ENCODE measurements around the gene GSDMA. TPM values are rescaled to one million over a fixed set of nuclear protein-coding genes. Genes with fewer than 3 reads are reported as not detected.
A peak's percentile ranks its signal among the peaks of the same experiment; 100 is the strongest.

GSDMA gene
- polyA plus RNA-seq, 3 donors = not detected

DNA sequence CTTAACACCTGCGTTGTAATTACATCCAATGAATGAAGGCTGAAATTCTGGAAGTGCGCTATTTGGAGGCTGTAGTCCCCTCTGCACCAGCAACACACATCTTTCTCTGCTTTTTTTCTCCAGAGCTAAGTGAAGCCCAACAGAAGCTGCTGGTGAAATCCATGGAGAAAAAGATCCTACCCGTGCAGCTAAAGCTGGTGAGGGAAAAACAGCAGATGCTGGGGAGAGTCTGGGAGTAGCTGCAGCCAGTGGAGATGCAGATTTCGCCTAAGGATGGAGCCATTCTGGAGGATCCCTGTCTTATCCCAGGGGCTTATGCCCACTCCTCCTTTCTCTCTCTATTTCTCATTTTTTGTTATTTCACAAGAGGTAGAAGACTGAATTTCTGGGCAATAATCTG lies 13.0 kb downstream of the GSDMA start:
- intact Hi-C loops (cut with micrococcal nuclease) = no loop called here
- peaks cover 2 to 13% (median 6%) of the 10 kb centered on the region in 3 donors for H3K27me3 Mint-ChIP-seq (ENCODE audit: low read depth in 3 of 3)
- H3K4me3 ChIP-seq (replicated peaks in 1 of 3; ENCODE audit: low read depth in 2 of 3, low read length in 3 of 3) = no peak overlapping the region
- peaks cover 44% of the 10 kb centered on the region for H3K4me1 Mint-ChIP-seq
- H3K9me3 Mint-ChIP-seq = no peaks in the 10 kb centered on the region
- no peaks in the 10 kb centered on the region for H3K27me3 ChIP-seq (ENCODE audit: control insufficient read depth in 2 of 2, insufficient read depth in 2 of 2, low read length in 2 of 2)
- H3K36me3 Mint-ChIP-seq = no peaks in the 10 kb centered on the region
- H3K79me2 ChIP-seq (ENCODE audit: insufficient read depth, low read length) = peaks cover 2% of the 10 kb centered on the region
- H2AFZ ChIP-seq (ENCODE audit: insufficient read depth, low read depth, low read length, poor library complexity, severe bottlenecking) = no peak overlapping the region
- H4K20me1 ChIP-seq (ENCODE audit: insufficient read depth, low read length) = no peaks in the 10 kb centered on the region
- no peak overlapping the region for H3K4me2 ChIP-seq (replicated peaks; ENCODE audit: extremely low read depth, low read length, poor library complexity, severe bottlenecking)
- H3K9ac ChIP-seq (ENCODE audit: insufficient read depth, low read length, poor library complexity, severe bottlenecking) = no peak overlapping the region
- TF ChIP-seq, protein P1, sequence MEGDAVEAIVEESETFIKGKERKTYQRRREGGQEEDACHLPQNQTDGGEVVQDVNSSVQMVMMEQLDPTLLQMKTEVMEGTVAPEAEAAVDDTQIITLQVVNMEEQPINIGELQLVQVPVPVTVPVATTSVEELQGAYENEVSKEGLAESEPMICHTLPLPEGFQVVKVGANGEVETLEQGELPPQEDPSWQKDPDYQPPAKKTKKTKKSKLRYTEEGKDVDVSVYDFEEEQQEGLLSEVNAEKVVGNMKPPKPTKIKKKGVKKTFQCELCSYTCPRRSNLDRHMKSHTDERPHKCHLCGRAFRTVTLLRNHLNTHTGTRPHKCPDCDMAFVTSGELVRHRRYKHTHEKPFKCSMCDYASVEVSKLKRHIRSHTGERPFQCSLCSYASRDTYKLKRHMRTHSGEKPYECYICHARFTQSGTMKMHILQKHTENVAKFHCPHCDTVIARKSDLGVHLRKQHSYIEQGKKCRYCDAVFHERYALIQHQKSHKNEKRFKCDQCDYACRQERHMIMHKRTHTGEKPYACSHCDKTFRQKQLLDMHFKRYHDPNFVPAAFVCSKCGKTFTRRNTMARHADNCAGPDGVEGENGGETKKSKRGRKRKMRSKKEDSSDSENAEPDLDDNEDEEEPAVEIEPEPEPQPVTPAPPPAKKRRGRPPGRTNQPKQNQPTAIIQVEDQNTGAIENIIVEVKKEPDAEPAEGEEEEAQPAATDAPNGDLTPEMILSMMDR (IDR thresholded peaks at IDR 0.05) = no peak
- no peak overlapping the region for H3K27ac Mint-ChIP-seq
- DNase-seq = no peak
- peaks cover 43 to 48% of the 10 kb centered on the region in 2 donors for H3K4me1 ChIP-seq (ENCODE audit: control insufficient read depth in 1 of 2, insufficient read depth in 2 of 2, low read length in 2 of 2)
- no peak overlapping the region for H3K4me3 Mint-ChIP-seq
- WGBS (ENCODE audit: insufficient coverage) = 68% methylated on average over 2 of the region's 4 CpGs
- no peak overlapping the region for H3K27ac ChIP-seq (ENCODE audit: low read depth in 1 of 2, low read length in 2 of 2)
- no peaks in the 10 kb centered on the region for H3K36me3 ChIP-seq (replicated peaks in 1 of 2; ENCODE audit: control insufficient read depth in 1 of 2, insufficient read depth in 2 of 2, low read length in 2 of 2)
- H3K9me3 ChIP-seq (replicated peaks in 1 of 2; ENCODE audit: control insufficient read depth in 1 of 2, insufficient read depth in 1 of 2, low read length in 2 of 2) = no peaks in the 10 kb centered on the region

DNA sequence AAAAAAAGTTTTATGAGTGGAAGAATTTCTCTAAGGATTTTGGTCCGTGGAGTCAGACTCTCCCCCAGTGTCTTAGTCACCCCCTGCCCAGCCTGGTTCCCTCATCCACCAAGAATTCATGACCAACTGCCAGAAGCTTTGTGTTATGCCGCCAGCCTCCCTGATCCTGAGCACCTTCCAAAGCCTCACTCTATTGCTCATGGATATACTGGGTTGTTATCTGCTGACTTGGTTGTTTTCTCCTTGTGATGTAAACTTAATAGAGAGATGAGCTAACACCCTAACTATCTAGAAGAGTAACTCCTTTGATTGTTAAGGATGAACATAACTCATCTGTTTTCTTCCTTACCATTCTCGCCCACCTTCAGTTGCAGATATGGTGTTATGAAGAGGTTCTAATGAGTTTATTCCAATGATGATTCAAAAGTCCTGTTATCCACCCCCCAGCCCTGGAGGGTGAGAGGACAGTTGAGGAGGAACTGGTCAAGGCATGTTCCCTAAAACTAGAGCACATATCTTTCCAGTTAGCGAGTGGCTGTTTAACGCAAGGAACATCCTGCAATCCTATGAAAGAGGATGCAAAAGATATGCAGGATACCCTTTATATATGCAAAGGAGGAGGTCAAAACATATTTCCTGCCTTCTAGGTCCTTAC lies 16.3 kb downstream of the GSDMA start:
- no peaks in the 10 kb centered on the region for H3K9me3 ChIP-seq (replicated peaks in 1 of 2; ENCODE audit: control insufficient read depth in 1 of 2, insufficient read depth in 1 of 2, low read length in 2 of 2)
- peaks cover 6 to 8% of the 10 kb centered on the region in 2 donors for H3K36me3 ChIP-seq (replicated peaks in 1 of 2; ENCODE audit: control insufficient read depth in 1 of 2, insufficient read depth in 2 of 2, low read length in 2 of 2)
- no peak overlapping the region for H3K27ac ChIP-seq (ENCODE audit: low read depth in 1 of 2, low read length in 2 of 2)
- Mint-ChIP-seq H3K9me3 (no peaks in the 10 kb centered on the region), H3K4me1 (peaks cover 27% of the 10 kb centered on the region), H3K36me3 (peaks cover 4 to 8% of the 10 kb centered on the region in 2 donors), H3K4me3 (peak overlapping the region in 1 of 2 donors; percentile 76), H3K27ac (peak overlapping the region in 2 of 7 donors; percentile 23 to 52), H3K27me3 (ENCODE audit: low read depth in 3 of 3) (peaks cover 2 to 7% (median 2%) of the 10 kb centered on the region in 3 donors)
- H3K79me2 ChIP-seq (ENCODE audit: insufficient read depth, low read length) = peaks cover 30% of the 10 kb centered on the region
- H3K27me3 ChIP-seq (ENCODE audit: control insufficient read depth in 2 of 2, insufficient read depth in 2 of 2, low read length in 2 of 2) = no peaks in the 10 kb centered on the region
- intact Hi-C loops (cut with micrococcal nuclease) = no loop called here
- H3K9ac ChIP-seq (ENCODE audit: insufficient read depth, low read length, poor library complexity, severe bottlenecking) = no peak overlapping the region
- H3K4me3 ChIP-seq (replicated peaks in 1 of 3; ENCODE audit: low read depth in 2 of 3, low read length in 3 of 3) = peak overlapping the region in 1 of 3 experiments; percentile 89
- 100% methylated on average over 1 of the region's 5 CpGs for WGBS (ENCODE audit: insufficient coverage)
- TF ChIP-seq, protein P1 (IDR thresholded peaks at IDR 0.05) = no peak
- DNase-seq = peak in 2 of 3 donors; percentile 22 to 33
- no peaks in the 10 kb centered on the region for H4K20me1 ChIP-seq (ENCODE audit: insufficient read depth, low read length)
- peak overlapping the region; percentile 92 for H3K4me2 ChIP-seq (replicated peaks; ENCODE audit: extremely low read depth, low read length, poor library complexity, severe bottlenecking)
- H2AFZ ChIP-seq (ENCODE audit: insufficient read depth, low read depth, low read length, poor library complexity, severe bottlenecking) = no peak overlapping the region
- peaks cover 28 to 31% of the 10 kb centered on the region in 2 donors for H3K4me1 ChIP-seq (ENCODE audit: control insufficient read depth in 1 of 2, insufficient read depth in 2 of 2, low read length in 2 of 2)

Data from CD14-positive monocyte (primary cell).